OCI-LY7 (cell line): Measurements from ENCODE around the gene HSD17B7. TPM values are rescaled to one million over a fixed set of nuclear protein-coding genes. Genes with fewer than 3 reads are reported as not detected.

ENCODE experiments used
- BruUV-seq: library from RNA; stranded (reverse); fragments of 400-500 nt; replicated peaks from 2 replicates; lab custom pipeline; 2021; lab: Mats Ljungman, UMichigan
- CTCF ChIA-PET: fragments of 300-600 bp; sonication (Branson Sonifier 250); formaldehyde crosslinking; loops from one replicate; lab custom pipeline; 2022; ENCODE audit warnings: antibody characterized with exemption; ENCODE audit not compliant: unreplicated experiment; lab: Charles Lee
- POLR2A ChIA-PET: fragments of 300-600 bp; sonication (Branson Sonifier 250); formaldehyde crosslinking; loops from one replicate; lab custom pipeline; 2022; ENCODE audit warnings: antibody characterized with exemption; lab: Charles Lee
- DNase-seq: peaks from one replicate; pipeline ENCODE4 v3.0.0-alpha.2; 2015; ENCODE audit warnings: low spot score
- H2AFZ ChIP-seq: fragments of 200-600 bp; sonication (generic), shearing (Covaris generic); 2 replicates; pipeline ENCODE4 v1.6.1; 2014; ENCODE audit warnings: mild to moderate bottlenecking, antibody characterized with exemption, low read length, moderate library complexity
- H3K27ac ChIP-seq: fragments of 200-600 bp; sonication (generic); 2 replicates; pipeline ENCODE4 v1.5.1; 2014; ENCODE audit warnings: mixed run types, low read depth, mild to moderate bottlenecking, moderate library complexity, low read length, inconsistent platforms; ENCODE audit not compliant: poor library complexity, severe bottlenecking
- H3K36me3 ChIP-seq: fragments of 200-600 bp; sonication (generic); 2 replicates; pipeline ENCODE4 v1.6.1; 2014; ENCODE audit warnings: mild to moderate bottlenecking, antibody characterized with exemption, low read length, moderate library complexity, mixed read lengths; ENCODE audit not compliant: insufficient read depth
- H3K4me1 ChIP-seq: fragments of 200-600 bp; sonication (generic); 2 replicates; pipeline ENCODE4 v1.5.1; 2014; ENCODE audit warnings: mild to moderate bottlenecking, low read length; ENCODE audit not compliant: insufficient read depth, poor library complexity, severe bottlenecking
- H3K4me2 ChIP-seq: fragments of 200-600 bp; sonication (generic); 2 replicates; pipeline ENCODE4 v1.6.1; 2014; ENCODE audit warnings: mild to moderate bottlenecking, low read length
- H3K4me3 ChIP-seq: fragments of 200-600 bp; sonication (generic); 2 replicates; pipeline ENCODE4 v1.5.1; 2014; ENCODE audit warnings: mild to moderate bottlenecking, low read depth, low read length; ENCODE audit not compliant: poor library complexity, severe bottlenecking
- H3K79me2 ChIP-seq: fragments of 200-600 bp; sonication (generic); 2 replicates; pipeline ENCODE4 v1.6.1; 2016; ENCODE audit warnings: low read depth, mild to moderate bottlenecking, low read length, moderate library complexity, mixed read lengths; ENCODE audit not compliant: insufficient read depth
- H3K9me2 ChIP-seq: fragments of 200-600 bp; sonication (generic); 2 replicates; pipeline ENCODE4 v1.6.1; 2016; ENCODE audit warnings: mild to moderate bottlenecking, low read length, mixed read lengths; ENCODE audit not compliant: insufficient read depth
- H3K9me3 ChIP-seq: fragments of 200-600 bp; sonication (generic); 2 replicates; pipeline ENCODE4 v1.6.1; 2014; ENCODE audit warnings: mild to moderate bottlenecking, mixed run types, low read length, mixed read lengths
- H4K20me1 ChIP-seq: fragments of 200-600 bp; sonication (generic); 2 replicates; pipeline ENCODE4 v1.6.1; 2014; ENCODE audit warnings: mild to moderate bottlenecking, antibody characterized with exemption, low read length, moderate library complexity, mixed read lengths; ENCODE audit not compliant: insufficient read depth
- EZH2phosphoT487 ChIP-seq: fragments of 200-600 bp; sonication (generic); IDR thresholded peaks from 2 replicates; pipeline ENCODE4 v1.6.1; 2018; ENCODE audit warnings: low read depth, borderline replicate concordance, mild to moderate bottlenecking, mixed run types, antibody characterized with exemption, low read length, moderate library complexity, mixed read lengths
- intact Hi-C: fragments of 100-400 bp; cut with micrococcal nuclease; formaldehyde crosslinking; loops from one replicate; pipeline ENCODE4 v1.10.0; 2022; ENCODE audit not compliant: unreplicated experiment
- total RNA-seq, 2 experiments: library from RNA; depleted of rRNA in 1 of 2; stranded (reverse); fragments of >200 nt in 1 of 2; shearing (Covaris generic) in 1 of 2; gene quantifications; 2 replicates each; pipeline ENCODE4 v1.2.3, GENCODE V29; 2014 to 2022
- TF ChIP-seq, protein P1 (sequence below): fragments of 200-600 bp; sonication (generic); conservative IDR thresholded peaks from 2 replicates; pipeline ENCODE4 v1.5.1; 2014; ENCODE audit warnings: mild to moderate bottlenecking, antibody characterized with exemption, low read length, moderate library complexity, mixed read lengths

Gene HSD17B7
- total RNA-seq, 2 experiments from 2014 or later = 41.2 to 51.1 TPM

DNA sequence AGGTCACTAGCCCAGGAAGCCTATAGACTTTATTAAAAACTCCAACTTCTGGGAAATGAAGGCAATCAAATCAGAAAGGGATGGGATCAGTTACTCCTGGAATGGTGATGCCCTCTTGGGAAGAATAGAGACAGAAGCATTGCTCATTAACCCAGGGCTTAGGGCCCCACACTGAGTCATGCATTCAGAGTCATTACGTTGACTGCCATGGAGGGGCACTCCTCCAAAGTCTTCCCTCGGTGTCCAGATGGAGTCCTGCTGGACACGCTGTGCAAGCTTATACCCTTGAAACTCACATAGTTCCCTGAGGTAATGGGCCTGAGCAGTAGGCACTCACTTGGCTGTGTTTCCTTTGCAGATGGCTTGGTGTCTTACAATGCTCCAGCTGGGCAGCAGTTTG, 35.2 kb upstream of the HSD17B7 start:
- ChIA-PET CTCF (no interaction called here), POLR2A (no interaction called here)
- Histone ChIP-seq H3K4me1 (no peaks in the 10 kb centered on the region), H3K79me2 (no peaks in the 10 kb centered on the region), H3K4me3 (no peak overlapping the region), H3K36me3 (no peaks in the 10 kb centered on the region), H3K4me2 (no peak overlapping the region), H2AFZ (no peak overlapping the region), H3K9me2 (no peaks in the 10 kb centered on the region), H3K27ac (no peak overlapping the region), H4K20me1 (no peaks in the 10 kb centered on the region), H3K9me3 (no peaks in the 10 kb centered on the region)
- BruUV-seq = no TSS peak
- TF ChIP-seq EZH2phosphoT487 = no peak
- TF ChIP-seq, protein P1, sequence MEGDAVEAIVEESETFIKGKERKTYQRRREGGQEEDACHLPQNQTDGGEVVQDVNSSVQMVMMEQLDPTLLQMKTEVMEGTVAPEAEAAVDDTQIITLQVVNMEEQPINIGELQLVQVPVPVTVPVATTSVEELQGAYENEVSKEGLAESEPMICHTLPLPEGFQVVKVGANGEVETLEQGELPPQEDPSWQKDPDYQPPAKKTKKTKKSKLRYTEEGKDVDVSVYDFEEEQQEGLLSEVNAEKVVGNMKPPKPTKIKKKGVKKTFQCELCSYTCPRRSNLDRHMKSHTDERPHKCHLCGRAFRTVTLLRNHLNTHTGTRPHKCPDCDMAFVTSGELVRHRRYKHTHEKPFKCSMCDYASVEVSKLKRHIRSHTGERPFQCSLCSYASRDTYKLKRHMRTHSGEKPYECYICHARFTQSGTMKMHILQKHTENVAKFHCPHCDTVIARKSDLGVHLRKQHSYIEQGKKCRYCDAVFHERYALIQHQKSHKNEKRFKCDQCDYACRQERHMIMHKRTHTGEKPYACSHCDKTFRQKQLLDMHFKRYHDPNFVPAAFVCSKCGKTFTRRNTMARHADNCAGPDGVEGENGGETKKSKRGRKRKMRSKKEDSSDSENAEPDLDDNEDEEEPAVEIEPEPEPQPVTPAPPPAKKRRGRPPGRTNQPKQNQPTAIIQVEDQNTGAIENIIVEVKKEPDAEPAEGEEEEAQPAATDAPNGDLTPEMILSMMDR = no peak
- DNase-seq = no peak
- intact Hi-C loops = no loop called here

DNA sequence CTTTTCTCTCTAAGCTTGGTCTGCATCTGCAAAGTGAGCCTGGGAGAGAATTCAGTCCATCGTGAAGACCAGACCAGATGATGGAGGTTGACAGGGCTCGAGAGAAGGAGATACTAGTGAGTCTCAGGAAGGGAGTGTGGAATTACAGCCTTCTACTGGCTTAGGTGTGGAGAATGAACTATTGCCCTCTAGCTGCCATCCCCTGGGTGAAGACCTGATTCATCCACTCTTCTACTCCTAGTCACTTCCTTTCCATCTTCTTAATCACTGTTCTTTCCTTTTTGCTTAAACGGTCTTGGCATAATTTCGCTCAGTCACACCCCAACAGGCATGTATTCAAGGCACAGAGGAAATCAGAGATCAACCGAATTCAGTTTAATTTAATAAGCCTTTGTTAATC, 34.0 kb upstream of the HSD17B7 start:
- Histone ChIP-seq H3K79me2 (no peaks in the 10 kb centered on the region), H3K9me3 (no peaks in the 10 kb centered on the region), H3K4me3 (no peak overlapping the region), H3K27ac (no peak overlapping the region), H4K20me1 (no peaks in the 10 kb centered on the region), H2AFZ (no peak overlapping the region), H3K9me2 (no peaks in the 10 kb centered on the region), H3K4me2 (no peak overlapping the region), H3K36me3 (no peaks in the 10 kb centered on the region), H3K4me1 (no peaks in the 10 kb centered on the region)
- TF ChIP-seq, protein P1 = no peak
- no peak for TF ChIP-seq EZH2phosphoT487
- intact Hi-C loops = no loop called here
- ChIA-PET CTCF (no interaction called here), POLR2A (no interaction called here)
- BruUV-seq = no TSS peak
- no peak for DNase-seq

DNA sequence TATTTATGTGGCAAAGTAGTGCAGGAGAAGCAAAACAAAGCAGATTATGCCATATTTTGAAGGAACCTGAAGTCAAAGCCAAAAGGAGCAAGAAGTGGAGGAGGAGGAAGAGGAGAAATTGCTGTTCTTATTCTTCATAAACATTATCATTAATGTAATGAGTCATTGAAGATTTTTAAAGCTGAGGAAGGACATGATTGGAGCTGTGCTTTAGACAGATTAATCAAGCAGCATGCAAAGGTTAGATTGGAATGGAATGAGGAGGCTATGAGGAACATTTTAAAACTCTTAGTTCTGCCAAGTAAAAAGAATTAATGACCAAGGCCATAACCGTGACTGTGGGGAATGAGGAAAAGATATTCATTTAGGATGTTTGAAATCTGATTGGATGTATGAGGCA, 33.0 kb upstream of the HSD17B7 start:
- Histone ChIP-seq H3K36me3 (no peaks in the 10 kb centered on the region), H3K4me2 (no peak overlapping the region), H3K4me1 (no peaks in the 10 kb centered on the region), H3K4me3 (no peak overlapping the region), H3K9me2 (no peaks in the 10 kb centered on the region), H3K9me3 (no peaks in the 10 kb centered on the region), H4K20me1 (no peaks in the 10 kb centered on the region), H3K27ac (no peak overlapping the region), H2AFZ (no peak overlapping the region), H3K79me2 (no peaks in the 10 kb centered on the region)
- BruUV-seq = no TSS peak
- ChIA-PET POLR2A (no interaction called here), CTCF (no interaction called here)
- TF ChIP-seq, protein P1 = no peak
- TF ChIP-seq EZH2phosphoT487 = no peak
- intact Hi-C loops = no loop called here
- DNase-seq = no peak
